SJSA1 (cell line): ENCODE data around the gene OTOGL. TPM values are rescaled to one million over a fixed set of nuclear protein-coding genes. Genes with fewer than 3 reads are reported as not detected.

Experiments
- DNase-seq, 2 experiments: peaks; one replicate each; pipeline ENCODE4 v3.0.0-alpha.2; 2015 to 2020; ENCODE audit warnings: low spot score in 2 of 2, low read depth in 1 of 2
- H3K27ac ChIP-seq: fragments of 250-450 bp; sonication (Bioruptor Pico); 2 replicates; pipeline ENCODE4 v1.5.1; 2020; ENCODE audit warnings: mild to moderate bottlenecking, moderate library complexity
- H3K27me3 ChIP-seq: fragments of 250-450 bp; sonication (Bioruptor Pico); replicated peaks from 2 replicates; pipeline ENCODE4 v1.5.1; 2020; ENCODE audit warnings: mild to moderate bottlenecking, moderate library complexity
- H3K36me3 ChIP-seq: fragments of 250-450 bp; sonication (Bioruptor Pico); 2 replicates; pipeline ENCODE4 v1.5.1; 2020; ENCODE audit warnings: mild to moderate bottlenecking
- H3K4me1 ChIP-seq: fragments of 250-450 bp; sonication (Bioruptor Pico); replicated peaks from 2 replicates; pipeline ENCODE4 v1.6.1; 2021; ENCODE audit warnings: mild to moderate bottlenecking
- H3K4me3 ChIP-seq: fragments of 250-450 bp; sonication (Bioruptor Pico); 2 replicates; pipeline ENCODE4 v1.5.1; 2020; ENCODE audit warnings: mild to moderate bottlenecking
- H3K9me3 ChIP-seq: fragments of 250-450 bp; sonication (Bioruptor Pico); replicated peaks from 2 replicates; pipeline ENCODE4 v1.5.1; 2020; ENCODE audit warnings: mild to moderate bottlenecking
- total RNA-seq: library from RNA; depleted of rRNA; stranded (reverse); fragments of >200 nt; shearing (Covaris generic); gene quantifications from 2 replicates; pipeline ENCODE4 v1.2.3, GENCODE V29; 2014; rRNA removed

Gene OTOGL
- total RNA-seq, 1 experiment from 2014 or later = 0.08 TPM

GRCh38 chr12:80422550-80422949 lies 323.2 kb downstream of the OTOGL start:
- H3K4me3 ChIP-seq = no peak overlapping the region
- no peak for DNase-seq

More at GRCh38 chr12:80422550-80422949, 323.2 kb downstream of the OTOGL start:
- Histone ChIP-seq H3K36me3 (no peaks in the 10 kb centered on the region), H3K27me3 (no peaks in the 10 kb centered on the region), H3K9me3 (no peaks in the 10 kb centered on the region), H3K4me1 (no peaks in the 10 kb centered on the region), H3K27ac (no peak overlapping the region)

Other genes with a start within 250 kb of the OTOGL start
- gene PPP1R12A, start 164.4 kb upstream of the OTOGL start, total RNA-seq = 91.9 and 93.8 TPM in 2 replicates